H1 (cell line): ENCODE data around the gene MYL5. TPM values are rescaled to one million over a fixed set of nuclear protein-coding genes. Genes with fewer than 3 reads are reported as not detected.
"Not testable (repeated sequence)": the region's sequence is repeated elsewhere in the genome, so short reads cannot be mapped to it uniquely, and the experiment has no call there.

Experiments used
- CTCF ChIA-PET: fragments of 300-600 bp; sonication (Branson Sonifier 250); formaldehyde crosslinking; loops from one replicate; lab custom pipeline; 2021; ENCODE audit not compliant: partially characterized antibody; lab: Charles Lee
- POLR2A ChIA-PET: fragments of 300-600 bp; sonication (Branson Sonifier 250); formaldehyde crosslinking; loops from one replicate; lab custom pipeline; 2021; ENCODE audit warnings: inconsistent platforms; ENCODE audit not compliant: partially characterized antibody; lab: Charles Lee
- DNase-seq, 2 experiments: peaks; one replicate each; pipeline versions ENCODE4 v3.0.0 to v3.0.0-alpha.2; 2010 to 2022; ENCODE audit warnings: low spot score in 2 of 2, low read depth in 1 of 2, mixed read lengths in 1 of 2
- FAIRE-seq: peaks from 2 replicates; lab custom pipeline; 2011; peaks lifted over from hg19 to GRCh38; lab: Jason Lieb, UNC
- H2AFZ ChIP-seq: 2 replicates; pipeline ENCODE4 v1.8.1; 2012; ENCODE audit warnings: low read length, inconsistent platforms
- H2AK5ac ChIP-seq: 2 replicates; pipeline ENCODE4 v1.6.1; 2013; ENCODE audit warnings: low read depth, low read length
- H2BK120ac ChIP-seq: replicated peaks from 2 replicates; pipeline ENCODE3; 2013; ENCODE audit warnings: low read depth, low read length, inconsistent platforms
- H2BK12ac ChIP-seq: 2 replicates; pipeline ENCODE4 v1.6.1; 2013; ENCODE audit warnings: low read depth, low read length
- H2BK15ac ChIP-seq: 2 replicates; pipeline ENCODE4 v1.6.1; 2013; ENCODE audit warnings: low read length
- H2BK20ac ChIP-seq: 2 replicates; pipeline ENCODE4 v1.6.1; 2013; ENCODE audit warnings: low read length
- H2BK5ac ChIP-seq: 2 replicates; pipeline ENCODE4 v1.6.1; 2013; ENCODE audit warnings: low read depth, low read length
- H3K14ac ChIP-seq: 2 replicates; pipeline ENCODE4 v1.6.1; 2013; ENCODE audit warnings: inconsistent platforms; ENCODE audit not compliant: insufficient read length
- H3K18ac ChIP-seq: 2 replicates; pipeline ENCODE4 v1.6.1; 2013; ENCODE audit warnings: low read length; ENCODE audit errors: extremely low read depth
- H3K23ac ChIP-seq: 2 replicates; pipeline ENCODE4 v1.6.1; 2013; ENCODE audit warnings: inconsistent platforms; ENCODE audit not compliant: insufficient read length
- H3K23me2 ChIP-seq: 2 replicates; pipeline ENCODE4 v1.6.1; 2013; ENCODE audit warnings: low read depth, low read length
- H3K27ac ChIP-seq: 2 replicates; pipeline ENCODE4 v1.6.1; 2011; ENCODE audit warnings: low read depth, low read length, inconsistent platforms
- H3K27me3 ChIP-seq, 4 experiments: replicated peaks in 1 of 4; 1 replicate in 1 of 4; 2 replicates in 3 of 4; pipeline versions ENCODE4 v1.6.1 to v1.8.1; 2011 to 2013; ENCODE audit warnings: low read length in 3 of 4, mild to moderate bottlenecking in 3 of 4, inconsistent platforms in 2 of 4, mixed read lengths in 2 of 4, moderate library complexity in 1 of 4; ENCODE audit not compliant: control insufficient read depth in 3 of 4, insufficient read depth in 3 of 4; ENCODE audit errors: extremely low read depth in 1 of 4
- H3K36me3 ChIP-seq, 4 experiments: 2 replicates each; pipeline versions ENCODE4 v1.6.1 to v1.8.1; 2011 to 2013; ENCODE audit warnings: mild to moderate bottlenecking in 4 of 4, low read length in 3 of 4, moderate library complexity in 2 of 4, control low read depth in 1 of 4, inconsistent platforms in 1 of 4; ENCODE audit not compliant: insufficient read depth in 4 of 4, control insufficient read depth in 2 of 4
- H3K4ac ChIP-seq: replicated peaks from 2 replicates; pipeline ENCODE3; 2013; ENCODE audit warnings: low read length, low read depth, mixed read lengths, inconsistent platforms; ENCODE audit not compliant: insufficient read length
- H3K4me1 ChIP-seq, 4 experiments: replicated peaks in 1 of 4; 1 replicate in 1 of 4; 2 replicates in 3 of 4; pipeline versions ENCODE4 v1.6.1 to v1.8.1; 2011 to 2013; ENCODE audit warnings: low read length in 3 of 4, inconsistent platforms in 2 of 4, mixed read lengths in 1 of 4; ENCODE audit not compliant: insufficient read depth in 4 of 4, control insufficient read depth in 3 of 4
- H3K4me2 ChIP-seq, 2 experiments: 2 replicates each; pipeline versions ENCODE4 v1.6.1 to v1.8.1; 2011 to 2013; ENCODE audit warnings: low read depth in 2 of 2, low read length in 2 of 2, control low read depth in 1 of 2, inconsistent platforms in 1 of 2, mild to moderate bottlenecking in 1 of 2; ENCODE audit not compliant: insufficient read depth in 1 of 2
- H3K4me3 ChIP-seq, 4 experiments: fragments of 200-600, 300-600 bp in 1 of 4; sonication (generic), shearing (Covaris generic), sonication (Bioruptor Twin) in 1 of 4; 2 replicates each; pipeline versions ENCODE4 v1.5.1 to v1.8.1; 2011 to 2016; ENCODE audit warnings: low read length in 4 of 4, low read depth in 3 of 4, control low read depth in 2 of 4, inconsistent platforms in 2 of 4, mild to moderate bottlenecking in 2 of 4, mixed read lengths in 1 of 4, moderate library complexity in 1 of 4; ENCODE audit not compliant: insufficient read depth in 2 of 4; ENCODE audit errors: extremely low read depth in 1 of 4
- H3K56ac ChIP-seq: replicated peaks from 2 replicates; pipeline ENCODE3; 2013; ENCODE audit warnings: low read depth, mild to moderate bottlenecking, mixed read lengths, low read length, inconsistent platforms; ENCODE audit not compliant: insufficient read length
- H3K79me1 ChIP-seq: 2 replicates; pipeline ENCODE4 v1.6.1; 2013; ENCODE audit warnings: low read depth, low read length, control low read depth
- H3K79me2 ChIP-seq, 2 experiments: 2 replicates each; pipeline versions ENCODE4 v1.6.1 to v1.8.1; 2012 to 2013; ENCODE audit warnings: low read length in 2 of 2, mild to moderate bottlenecking in 2 of 2, inconsistent platforms in 1 of 2; ENCODE audit not compliant: insufficient read depth in 2 of 2, control insufficient read depth in 1 of 2
- H3K9ac ChIP-seq, 4 experiments: replicated peaks in 1 of 4; 1 replicate in 1 of 4; 2 replicates in 3 of 4; pipeline versions ENCODE4 v1.6.1 to v1.8.1; 2011 to 2013; ENCODE audit warnings: low read depth in 3 of 4, low read length in 3 of 4, control low read depth in 2 of 4, mild to moderate bottlenecking in 2 of 4, moderate library complexity in 2 of 4, inconsistent platforms in 1 of 4; ENCODE audit errors: extremely low read depth in 1 of 4
- H3K9me3 ChIP-seq, 2 experiments: 2 replicates each; pipeline versions ENCODE4 v1.6.1 to v1.8.1; 2012 to 2013; ENCODE audit warnings: mild to moderate bottlenecking in 2 of 2, moderate library complexity in 2 of 2, control low read depth in 1 of 2, inconsistent platforms in 1 of 2, low read depth in 1 of 2, low read length in 1 of 2, mixed read lengths in 1 of 2; ENCODE audit not compliant: insufficient read depth in 2 of 2
- H4K20me1 ChIP-seq, 2 experiments: replicated peaks in 1 of 2; 2 replicates each; pipeline versions ENCODE3 to v1.8.1; 2011 to 2013; ENCODE audit warnings: inconsistent platforms in 2 of 2, low read length in 2 of 2, mild to moderate bottlenecking in 1 of 2; ENCODE audit not compliant: insufficient read depth in 2 of 2, control insufficient read depth in 1 of 2
- H4K5ac ChIP-seq: 2 replicates; pipeline ENCODE4 v1.6.1; 2013; ENCODE audit warnings: low read length, low read depth, mixed read lengths, inconsistent platforms; ENCODE audit not compliant: insufficient read length
- H4K8ac ChIP-seq: 2 replicates; pipeline ENCODE4 v1.8.0; 2013; ENCODE audit warnings: mild to moderate bottlenecking, moderate library complexity, low read length, inconsistent platforms; ENCODE audit not compliant: insufficient read depth; ENCODE audit errors: extremely low read depth
- H4K91ac ChIP-seq: replicated peaks from 2 replicates; pipeline ENCODE3; 2013; ENCODE audit warnings: low read length, mixed read lengths, inconsistent platforms; ENCODE audit not compliant: insufficient read length
- CREB1 ChIP-seq: IDR thresholded peaks from 2 replicates; pipeline ENCODE4 v1.6.1; 2012; ENCODE audit warnings: inconsistent platforms
- JUND ChIP-seq: IDR thresholded peaks from 2 replicates; pipeline ENCODE4 v1.6.1; 2011; ENCODE audit warnings: mild to moderate bottlenecking, improper control_type of control experiment, low read length
- SIX5 ChIP-seq: IDR thresholded peaks from 2 replicates; pipeline ENCODE4 v1.6.1; 2011; ENCODE audit warnings: mild to moderate bottlenecking, low read depth, low read length
- WGBS, 2 experiments: shearing (Covaris generic) in 1 of 2; methylation state at CpG; one replicate each; pipeline versions ENCODE4 v1.1.6 to v1.1.7; 2013 to 2015; ENCODE audit warnings: low lambda C conversion rate in 2 of 2, mixed read lengths in 2 of 2, inconsistent platforms in 1 of 2, low coverage in 1 of 2, missing lambda C conversion rate in 1 of 2; ENCODE audit not compliant: insufficient replicate concordance in 2 of 2, insufficient coverage in 1 of 2, insufficient read length in 1 of 2; ENCODE audit errors: extremely low coverage in 1 of 2, missing lambda C conversion rate in 1 of 2; 5-methylcytosine and 5-hydroxymethylcytosine counted together
- polyA plus RNA-seq, 7 experiments: library from polyadenylated mRNA; depleted of rRNA in 3 of 7; stranded (reverse) in 5 of 7; unstranded in 2 of 7; fragments of >200 nt in 5 of 7; fragments of 200-250 nt in 2 of 7; gene quantifications; 1 replicate in 5 of 7; 2 replicates in 1 of 7; 4 replicates in 1 of 7; pipeline versions ENCODE4 v1.2.1 to v1.2.3, GENCODE V29; 2011 to 2013; ENCODE audit warnings: missing spikeins in 2 of 7, mixed read lengths in 2 of 7
- total RNA-seq: library from RNA; stranded (reverse); fragmentation: NEBNext Ultra II Directional; extraction: Animal tissue kit (Norgen Biotek cat#: 25700); gene quantifications from 2 replicates; pipeline ENCODE4 v1.2.1, GENCODE V29; 2021

Gene MYL5
- total and polyA plus RNA-seq, 2 of the 8 experiments (the other 6 are each of a cell fraction or from before 2014, with no cell fraction given): 5.7 to 6.8 TPM

DNA sequence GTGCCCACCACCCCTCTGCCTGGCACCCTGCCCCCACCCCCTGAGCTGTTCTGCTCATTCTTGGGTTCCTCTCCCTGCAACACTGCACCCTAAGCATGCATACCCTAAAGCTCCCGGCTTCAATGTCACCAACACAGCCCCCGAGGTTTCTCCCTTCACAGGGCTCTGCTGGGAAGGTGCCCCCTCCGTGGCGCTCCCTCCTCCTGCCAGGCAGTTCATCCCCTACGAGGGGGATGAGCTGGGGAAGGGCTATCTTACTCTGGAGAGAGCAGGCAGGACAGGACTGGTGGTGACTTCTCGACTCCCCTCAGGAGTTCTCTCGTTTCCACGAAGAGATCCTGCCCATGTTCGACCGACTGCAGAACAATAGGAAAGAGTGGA, 6.8 kb upstream of the MYL5 start (continued):
- TF ChIP-seq CREB1 (no peak), SIX5 (no peak), JUND (no peak)

DNA sequence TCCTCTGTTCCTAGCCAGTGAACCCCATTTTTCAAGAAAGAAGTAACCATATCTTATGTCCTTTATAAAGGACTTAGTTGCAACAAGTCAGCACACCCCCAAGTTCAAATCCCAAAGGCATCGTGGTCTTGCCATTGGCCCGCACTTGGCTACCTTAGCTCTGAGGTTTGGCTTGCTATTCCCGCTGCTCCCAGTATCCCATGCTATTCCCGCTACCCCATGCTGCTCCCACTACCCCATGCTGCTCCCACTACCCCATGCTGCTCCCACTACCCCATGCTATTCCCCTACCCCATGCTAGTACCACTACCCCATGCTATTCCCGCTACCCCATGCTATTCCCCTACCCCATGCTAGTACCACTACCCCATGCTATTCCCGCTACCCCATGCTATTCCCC, 6.1 kb upstream of the MYL5 start:
- not testable (repeated sequence) for FAIRE-seq, H3K79me1 ChIP-seq, H2BK5ac ChIP-seq, H3K79me2 ChIP-seq, H2AFZ ChIP-seq, H2BK120ac ChIP-seq, H3K4me3 ChIP-seq, H3K27me3 ChIP-seq, H4K5ac ChIP-seq, H3K4ac ChIP-seq, DNase-seq, H2BK20ac ChIP-seq, H4K8ac ChIP-seq, H2AK5ac ChIP-seq, H3K14ac ChIP-seq, H2BK12ac ChIP-seq, H3K18ac ChIP-seq, H3K23me2 ChIP-seq, H3K4me1 ChIP-seq, H3K23ac ChIP-seq, H3K9me3 ChIP-seq, H3K4me2 ChIP-seq, H4K20me1 ChIP-seq, H3K27ac ChIP-seq, H2BK15ac ChIP-seq, H4K91ac ChIP-seq, H3K9ac ChIP-seq, H3K56ac ChIP-seq
- ChIA-PET CTCF (interaction anchor here (0.6 kb wide), 1 partner anchor 19 kb away, joined by 3 read pairs; no protein-coding TSS in a partner anchor), POLR2A (interaction anchor here (1.7 to 4.9 kb wide), 3 partner anchors 11 to 19 kb away, joined by 7 to 25 read pairs (median 9); no protein-coding TSS in a partner anchor)
- H3K36me3 ChIP-seq: peaks cover 8 to 25% (median 13%) of the 10 kb centered on the region in 4 experiments
- WGBS, 2 experiments: 83% methylated on average over 4 of the region's 6 CpGs; no CpG with 5 or more reads in 1 of the 2 experiments
